Activated naive CD4-positive, alpha-beta T cell treated with anti-CD3 and anti-CD28 coated beads for 36 hours (primary cell): Measurements from ENCODE around the gene C2CD5. TPM values are rescaled to one million over a fixed set of nuclear protein-coding genes. Genes with fewer than 3 reads are reported as not detected.
A peak's percentile ranks its signal among the peaks of the same experiment; 100 is the strongest.
"Not testable (repeated sequence)": the region's sequence is repeated elsewhere in the genome, so short reads cannot be mapped to it uniquely, and the experiment has no call there.

Source experiments
- CTCF ChIA-PET: fragments of 350-600 bp; sonication (Branson Sonifier 250); formaldehyde crosslinking; loops from one replicate; lab custom pipeline; 2021; ENCODE audit warnings: antibody characterized with exemption; lab: Charles Lee
- DNase-seq: peaks from one replicate; pipeline ENCODE4 v3.0.0-alpha.2; 2020
- H3K27ac Mint-ChIP-seq: one replicate; pipeline ENCODE4 v1.8.0; 2021; ENCODE audit warnings: mild to moderate bottlenecking, mixed read lengths
- H3K27me3 Mint-ChIP-seq: one replicate; pipeline ENCODE4 v1.8.0; 2021; ENCODE audit warnings: low read depth, mixed read lengths
- H3K36me3 Mint-ChIP-seq: one replicate; pipeline ENCODE4 v1.8.0; 2021; ENCODE audit warnings: low read depth, mixed read lengths
- H3K4me1 Mint-ChIP-seq: one replicate; pipeline ENCODE4 v1.8.0; 2021; ENCODE audit warnings: low read depth, mixed read lengths
- H3K4me3 Mint-ChIP-seq: one replicate; pipeline ENCODE4 v1.8.0; 2021; ENCODE audit warnings: mild to moderate bottlenecking, moderate library complexity, mixed read lengths
- H3K9me3 Mint-ChIP-seq: one replicate; pipeline ENCODE4 v1.8.0; 2021; ENCODE audit warnings: mixed read lengths
- intact Hi-C: fragments of 100-400 bp; cut with micrococcal nuclease; formaldehyde crosslinking; loops from one replicate; pipeline ENCODE4 v1.15.1; 2023
- total RNA-seq, 2 experiments: library from RNA; stranded (reverse); gene quantifications; one replicate each; pipeline ENCODE4 v1.2.3, GENCODE V29; 2021

Gene C2CD5
- total RNA-seq, 2 experiments from 2014 or later, result 34.5 to 39.9 TPM

- H3K27ac Mint-ChIP-seq, result no peak overlapping the region
- intact Hi-C loops, result no loop called here
- H3K9me3 Mint-ChIP-seq, result no peaks in the 10 kb centered on the region
- CTCF ChIA-PET, result interaction anchor here (0.6 kb wide), 1 partner anchor 158 kb away, joined by 3 read pairs; the partner anchor contains the start of gene ETNK1
- DNase-seq, result no peak
- H3K4me1 Mint-ChIP-seq, result peaks cover 2% of the 10 kb centered on the region
- no peaks in the 10 kb centered on the region for H3K27me3 Mint-ChIP-seq
- H3K36me3 Mint-ChIP-seq, result peaks cover 16% of the 10 kb centered on the region
- no peak overlapping the region for H3K4me3 Mint-ChIP-seq
These were observed 77.2 kb downstream of the C2CD5 start for GRCh38 chr12:22467190-22467589.

GRCh38 chr12:22463306-22463705 lies 81.0 kb downstream of the C2CD5 start:
- DNase-seq, result no peak
- H3K9me3 Mint-ChIP-seq, result no peaks in the 10 kb centered on the region
- no peaks in the 10 kb centered on the region for H3K27me3 Mint-ChIP-seq
- CTCF ChIA-PET, result interaction anchor here (0.6 to 4.9 kb wide), 3 partner anchors 11 to 594 kb away, joined by 3 to 43 read pairs (median 3); no protein-coding TSS in a partner anchor
- no peak overlapping the region for H3K27ac Mint-ChIP-seq
- H3K36me3 Mint-ChIP-seq, result peaks cover 10% of the 10 kb centered on the region
- peaks cover 3% of the 10 kb centered on the region for H3K4me1 Mint-ChIP-seq
- intact Hi-C loops, result no loop called here
- no peak overlapping the region for H3K4me3 Mint-ChIP-seq

GRCh38 chr12:22461786-22462185 lies 82.6 kb downstream of the C2CD5 start:
- Mint-ChIP-seq H3K4me1 (peaks cover 3% of the 10 kb centered on the region), H3K27ac (no peak overlapping the region), H3K4me3 (no peak overlapping the region), H3K36me3 (peaks cover 7% of the 10 kb centered on the region), H3K9me3 (no peaks in the 10 kb centered on the region), H3K27me3 (no peaks in the 10 kb centered on the region)
- intact Hi-C loops, result no loop called here
- CTCF ChIA-PET, result interaction anchor here (0.6 to 4.9 kb wide), 4 partner anchors 13 to 415 kb away, joined by 3 to 43 read pairs (median 8); no protein-coding TSS in a partner anchor
- no peak for DNase-seq

- Mint-ChIP-seq H3K36me3 (peaks cover 2% of the 10 kb centered on the region), H3K27ac (no peak overlapping the region), H3K4me1 (peaks cover 3% of the 10 kb centered on the region), H3K27me3 (no peaks in the 10 kb centered on the region), H3K4me3 (no peak overlapping the region), H3K9me3 (no peaks in the 10 kb centered on the region)
- CTCF ChIA-PET, result interaction anchor here (0.6 to 4.9 kb wide), 16 partner anchors 9 to 821 kb away, joined by 3 to 43 read pairs (median 4); no protein-coding TSS in a partner anchor
- intact Hi-C loops, result no loop called here
- DNase-seq, result no peak
These were observed 84.4 kb downstream of the C2CD5 start for GRCh38 chr12:22459838-22460490.

- intact Hi-C loops, result no loop called here
- Mint-ChIP-seq H3K4me3 (no peak overlapping the region), H3K27me3 (no peaks in the 10 kb centered on the region), H3K9me3 (no peaks in the 10 kb centered on the region), H3K27ac (no peak overlapping the region), H3K36me3 (peaks cover 2% of the 10 kb centered on the region), H3K4me1 (peaks cover 3% of the 10 kb centered on the region)
- CTCF ChIA-PET, result interaction anchor here (0.7 to 4.9 kb wide), 9 partner anchors 8 to 358 kb away, joined by 3 to 43 read pairs (median 5); no protein-coding TSS in a partner anchor
- DNase-seq, result no peak
These were observed 85.9 kb downstream of the C2CD5 start for GRCh38 chr12:22458298-22458937.

GRCh38 chr12:22457085-22457484 lies 87.3 kb downstream of the C2CD5 start:
- intact Hi-C loops, result no loop called here
- CTCF ChIA-PET, result interaction anchor here (0.8 kb wide), 1 partner anchor 41 kb away, joined by 3 read pairs; no protein-coding TSS in a partner anchor
- DNase-seq, result no peak
- Mint-ChIP-seq H3K27ac (no peak overlapping the region), H3K27me3 (no peaks in the 10 kb centered on the region), H3K4me1 (peaks cover 3% of the 10 kb centered on the region), H3K4me3 (no peak overlapping the region), H3K36me3 (peaks cover 5% of the 10 kb centered on the region), H3K9me3 (no peaks in the 10 kb centered on the region)

- Mint-ChIP-seq H3K27ac (no peak overlapping the region), H3K36me3 (peaks cover 6% of the 10 kb centered on the region)
- CTCF ChIA-PET, result interaction anchor here (0.6 to 1.3 kb wide), 2 partner anchors 15 to 353 kb away, joined by 3 read pairs; no protein-coding TSS in a partner anchor
These were observed 90.8 kb downstream of the C2CD5 start for GRCh38 chr12:22453511-22453910.

GRCh38 chr12:22447223-22447622 lies 97.1 kb downstream of the C2CD5 start:
- no peak overlapping the region for H3K4me3 Mint-ChIP-seq
- CTCF ChIA-PET, result interaction anchor here (1.0 kb wide), 1 partner anchor 12 kb away, joined by 4 read pairs; no protein-coding TSS in a partner anchor
- H3K27me3 Mint-ChIP-seq, result no peaks in the 10 kb centered on the region
- H3K9me3 Mint-ChIP-seq, result no peaks in the 10 kb centered on the region
- no peak for DNase-seq
- H3K4me1 Mint-ChIP-seq, result peaks cover 2% of the 10 kb centered on the region
- H3K27ac Mint-ChIP-seq, result no peak overlapping the region
- H3K36me3 Mint-ChIP-seq, result peaks cover 3% of the 10 kb centered on the region
- intact Hi-C loops, result no loop called here

More at GRCh38 chr12:22453511-22453910, 90.8 kb downstream of the C2CD5 start:
- H3K4me1 Mint-ChIP-seq, result no peaks in the 10 kb centered on the region
- H3K9me3 Mint-ChIP-seq, result no peaks in the 10 kb centered on the region
- intact Hi-C loops, result no loop called here
- no peak for DNase-seq
- no peak overlapping the region for H3K4me3 Mint-ChIP-seq
- H3K27me3 Mint-ChIP-seq, result no peaks in the 10 kb centered on the region

- DNase-seq, H3K9me3 Mint-ChIP-seq, H3K4me1 Mint-ChIP-seq, H3K36me3 Mint-ChIP-seq, H3K4me3 Mint-ChIP-seq, H3K27ac Mint-ChIP-seq, H3K27me3 Mint-ChIP-seq: not testable (repeated sequence)
- intact Hi-C loops, result loop anchor here (5.0 kb wide), 3 partner anchors 157 to 282 kb away; no protein-coding TSS in a partner anchor
- CTCF ChIA-PET, result interaction anchor here (0.9 to 4.2 kb wide), 3 partner anchors 15 to 110 kb away, joined by 3 to 23 read pairs (median 3); partner anchors contain the start of gene ST8SIA1
These were observed 100.1 kb downstream of the C2CD5 start for GRCh38 chr12:22444317-22444665.

- no peak overlapping the region for H3K27ac Mint-ChIP-seq
- DNase-seq, result peak; percentile 75
- no peaks in the 10 kb centered on the region for H3K9me3 Mint-ChIP-seq
- H3K27me3 Mint-ChIP-seq, result no peaks in the 10 kb centered on the region
- intact Hi-C loops, result loop anchor here (1.0 to 5.0 kb wide), 7 partner anchors 108 to 746 kb away; no protein-coding TSS in a partner anchor
- CTCF ChIA-PET, result interaction anchor here (0.7 to 4.2 kb wide), 16 partner anchors 12 to 746 kb away, joined by 3 to 23 read pairs (median 3); partner anchors contain the start of gene ST8SIA1
- H3K4me1 Mint-ChIP-seq, result peaks cover 3% of the 10 kb centered on the region
- no peak overlapping the region for H3K4me3 Mint-ChIP-seq
- H3K36me3 Mint-ChIP-seq, result no peaks in the 10 kb centered on the region
These were observed 100.7 kb downstream of the C2CD5 start for GRCh38 chr12:22443379-22444316.

- no peaks in the 10 kb centered on the region for H3K27me3 Mint-ChIP-seq
- H3K4me1 Mint-ChIP-seq, result peaks cover 28% of the 10 kb centered on the region
These were observed 107.1 kb downstream of the C2CD5 start for GRCh38 chr12:22437031-22437806.

More at GRCh38 chr12:22437031-22437806, 107.1 kb downstream of the C2CD5 start:
- H3K4me3 Mint-ChIP-seq, result no peak overlapping the region
- CTCF ChIA-PET, result interaction anchor here (0.5 to 1.1 kb wide), 2 partner anchors 22 to 740 kb away, joined by 3 to 4 read pairs; no protein-coding TSS in a partner anchor
- H3K9me3 Mint-ChIP-seq, result no peaks in the 10 kb centered on the region
- no peak for DNase-seq
- H3K27ac Mint-ChIP-seq, result no peak overlapping the region
- intact Hi-C loops, result no loop called here
- no peaks in the 10 kb centered on the region for H3K36me3 Mint-ChIP-seq
